SJSA1 (cell line): Measurements from ENCODE around the gene PITPNM3. TPM values are rescaled to one million over a fixed set of nuclear protein-coding genes. Genes with fewer than 3 reads are reported as not detected.

Experiments used
- DNase-seq, 2 experiments: peaks; one replicate each; pipeline ENCODE4 v3.0.0-alpha.2; 2015 to 2020; ENCODE audit warnings: low spot score in 2 of 2, low read depth in 1 of 2
- H3K27ac ChIP-seq: fragments of 250-450 bp; sonication (Bioruptor Pico); 2 replicates; pipeline ENCODE4 v1.5.1; 2020; ENCODE audit warnings: mild to moderate bottlenecking, moderate library complexity
- H3K27me3 ChIP-seq: fragments of 250-450 bp; sonication (Bioruptor Pico); replicated peaks from 2 replicates; pipeline ENCODE4 v1.5.1; 2020; ENCODE audit warnings: mild to moderate bottlenecking, moderate library complexity
- H3K36me3 ChIP-seq: fragments of 250-450 bp; sonication (Bioruptor Pico); 2 replicates; pipeline ENCODE4 v1.5.1; 2020; ENCODE audit warnings: mild to moderate bottlenecking
- H3K4me1 ChIP-seq: fragments of 250-450 bp; sonication (Bioruptor Pico); replicated peaks from 2 replicates; pipeline ENCODE4 v1.6.1; 2021; ENCODE audit warnings: mild to moderate bottlenecking
- H3K4me3 ChIP-seq: fragments of 250-450 bp; sonication (Bioruptor Pico); 2 replicates; pipeline ENCODE4 v1.5.1; 2020; ENCODE audit warnings: mild to moderate bottlenecking
- H3K9me3 ChIP-seq: fragments of 250-450 bp; sonication (Bioruptor Pico); replicated peaks from 2 replicates; pipeline ENCODE4 v1.5.1; 2020; ENCODE audit warnings: mild to moderate bottlenecking
- total RNA-seq: library from RNA; depleted of rRNA; stranded (reverse); fragments of >200 nt; shearing (Covaris generic); gene quantifications from 2 replicates; pipeline ENCODE4 v1.2.3, GENCODE V29; 2014

PITPNM3 gene
- total RNA-seq, 1 experiment from 2014 or later, result 8.6 TPM

DNA sequence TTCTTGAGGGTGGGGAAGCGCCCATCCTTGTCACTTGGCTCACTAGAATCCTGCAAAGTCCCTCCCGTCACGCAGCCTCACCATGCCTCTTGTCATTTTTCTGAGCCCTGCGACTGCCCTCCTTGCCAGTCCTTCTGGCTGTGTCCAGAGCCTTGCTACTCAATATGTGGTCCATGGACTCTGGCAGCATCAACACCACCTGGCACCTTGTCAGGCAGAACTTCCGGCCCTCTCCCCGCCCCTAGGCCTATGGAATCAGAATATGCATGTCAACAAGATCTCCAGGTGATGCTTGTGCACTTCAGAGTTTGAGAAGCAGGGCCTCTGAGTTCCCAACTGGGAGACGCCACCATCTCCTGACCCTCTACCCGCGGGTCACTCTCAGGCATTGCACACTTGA, 100.0 kb downstream of the PITPNM3 start:
- no peak for DNase-seq
- Histone ChIP-seq H3K27ac (no peak overlapping the region), H3K36me3 (peaks cover 10% of the 10 kb centered on the region), H3K27me3 (no peaks in the 10 kb centered on the region), H3K4me1 (peaks cover 13% of the 10 kb centered on the region), H3K9me3 (no peaks in the 10 kb centered on the region; the same call in 1 of the 2 replicates), H3K4me3 (no peak overlapping the region)

DNA sequence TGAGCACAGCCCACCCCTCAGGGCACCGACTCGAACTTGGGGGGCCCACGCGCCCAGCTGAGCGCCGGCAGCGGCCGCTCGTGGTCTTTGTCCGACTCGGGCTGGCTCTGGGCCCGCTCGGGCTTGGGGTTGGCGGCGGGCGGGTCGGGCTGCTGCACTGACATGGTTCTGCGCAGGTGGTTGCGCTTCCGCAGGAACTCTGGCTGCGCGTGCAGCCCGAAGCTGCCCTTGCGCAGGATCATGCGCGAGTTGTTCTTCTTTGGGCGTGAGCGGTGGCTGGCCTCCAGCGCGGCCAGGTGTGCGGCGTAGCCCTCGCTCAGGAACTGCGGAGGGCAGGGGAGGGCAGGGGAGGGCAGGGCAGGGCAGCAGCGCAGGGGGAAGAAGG, 101.0 kb downstream of the PITPNM3 start:
- DNase-seq, result no peak
- Histone ChIP-seq H3K4me3 (no peak overlapping the region), H3K9me3 (no peaks in the 10 kb centered on the region; the same call in 1 of the 2 replicates), H3K27me3 (no peaks in the 10 kb centered on the region), H3K36me3 (peaks cover 16% of the 10 kb centered on the region), H3K4me1 (peaks cover 13% of the 10 kb centered on the region), H3K27ac (no peak overlapping the region)

DNA sequence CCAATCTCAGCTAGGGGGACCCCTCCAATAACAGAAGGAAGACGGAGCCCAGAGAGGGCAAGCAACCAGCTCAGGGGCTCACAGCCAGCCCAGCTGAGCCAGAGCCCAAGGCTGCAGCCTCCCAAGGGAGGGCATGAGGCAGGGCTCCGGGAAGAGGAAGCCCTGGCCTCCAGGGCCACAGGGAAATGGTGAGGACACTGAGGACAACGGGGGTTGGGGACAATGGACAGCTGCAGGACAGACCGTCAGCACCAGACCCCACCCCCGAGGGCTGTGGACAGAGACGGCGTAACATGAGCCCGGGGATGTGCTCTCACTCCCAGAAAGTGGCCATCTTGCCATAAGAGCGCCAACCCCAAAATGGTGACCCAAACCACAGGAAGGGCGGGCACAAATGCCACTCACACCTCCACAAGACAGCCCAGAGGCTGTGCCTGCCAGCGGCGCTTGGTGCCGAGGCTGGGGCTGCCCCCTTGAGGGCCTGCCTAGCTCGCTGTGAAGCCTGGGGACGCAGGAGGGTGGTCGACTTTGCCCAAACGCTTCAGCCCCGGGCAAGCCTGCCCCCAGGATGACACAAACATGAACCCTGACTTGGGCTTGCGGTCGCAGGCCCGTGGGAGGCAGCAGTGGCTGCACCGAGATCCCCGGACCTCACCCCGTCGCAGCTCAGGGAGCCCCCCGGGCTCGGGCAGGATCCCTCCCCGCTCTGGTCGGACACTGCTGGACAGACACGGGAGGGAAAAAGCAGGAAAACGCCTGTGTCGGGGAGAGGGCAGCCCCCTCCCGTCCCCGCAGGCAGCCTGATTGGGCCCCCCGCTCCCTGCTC, 101.6 kb downstream of the PITPNM3 start:
- H3K4me1 ChIP-seq, result peaks cover 13% of the 10 kb centered on the region
- H3K36me3 ChIP-seq, result peaks cover 22% of the 10 kb centered on the region
- no peaks in the 10 kb centered on the region for H3K9me3 ChIP-seq
- H3K27ac ChIP-seq, result no peak overlapping the region
- no peak overlapping the region for H3K4me3 ChIP-seq
- H3K27me3 ChIP-seq, result no peaks in the 10 kb centered on the region
- DNase-seq, result no peak

GRCh38 chr17:6453279-6454024, 102.9 kb downstream of the PITPNM3 start:
- no peak for DNase-seq
- peaks cover 34% of the 10 kb centered on the region for H3K36me3 ChIP-seq
- peaks cover 13% of the 10 kb centered on the region for H3K4me1 ChIP-seq
- no peaks in the 10 kb centered on the region for H3K9me3 ChIP-seq
- no peaks in the 10 kb centered on the region for H3K27me3 ChIP-seq
- no peak overlapping the region for H3K27ac ChIP-seq
- H3K4me3 ChIP-seq, result no peak overlapping the region

- Histone ChIP-seq H3K9me3 (no peaks in the 10 kb centered on the region), H3K4me3 (no peak overlapping the region), H3K36me3 (peaks cover 40% of the 10 kb centered on the region), H3K4me1 (peaks cover 12% of the 10 kb centered on the region), H3K27ac (no peak overlapping the region), H3K27me3 (no peaks in the 10 kb centered on the region)
- DNase-seq, result no peak
These were observed 103.7 kb downstream of the PITPNM3 start for GRCh38 chr17:6452471-6453266.

DNA sequence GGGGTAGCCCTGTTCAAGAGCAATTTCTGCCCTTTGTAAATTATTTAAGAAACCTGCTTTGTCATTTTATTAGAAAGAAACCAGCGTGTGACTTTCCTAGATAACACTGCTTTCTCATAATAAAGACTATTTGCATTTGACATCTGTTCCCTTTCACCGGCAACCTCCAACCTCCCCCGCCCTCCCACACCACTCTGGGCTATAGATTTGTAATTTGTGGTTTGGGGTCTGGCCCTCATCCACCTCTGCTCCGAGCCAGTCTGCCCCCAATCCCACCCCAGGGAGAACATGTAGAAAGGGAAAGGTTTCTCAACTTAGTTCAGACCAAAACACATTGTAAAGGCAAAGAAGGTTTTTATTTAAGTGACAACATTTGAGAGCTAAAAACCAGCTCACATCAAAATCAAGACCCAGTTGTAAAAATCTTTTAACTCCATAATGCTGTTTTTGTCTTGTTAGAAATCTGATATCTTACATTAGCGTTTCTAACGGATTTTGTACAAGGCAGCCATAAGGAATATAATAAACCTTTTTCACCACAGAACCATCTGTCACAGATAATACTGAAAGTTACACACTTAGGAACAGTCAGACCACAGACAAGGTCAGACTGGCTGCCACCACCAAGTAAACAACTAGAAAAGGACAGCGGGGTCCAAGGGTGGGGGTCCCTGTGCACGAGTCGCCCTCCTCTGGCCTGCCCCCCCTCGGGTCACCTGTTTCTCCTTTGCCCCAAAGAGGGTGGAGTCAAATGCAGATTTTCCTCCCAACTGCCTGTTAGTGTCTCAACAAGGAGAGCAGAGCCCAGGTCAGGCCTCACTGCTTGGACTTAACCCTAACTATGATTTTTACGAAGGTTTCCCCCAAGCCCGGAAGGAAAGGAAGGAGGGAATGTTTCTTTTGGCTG, 105.2 kb downstream of the PITPNM3 start:
- H3K27me3 ChIP-seq, result no peaks in the 10 kb centered on the region
- peaks cover 55% of the 10 kb centered on the region for H3K36me3 ChIP-seq
- DNase-seq, result no peak
- H3K27ac ChIP-seq, result no peak overlapping the region
- no peaks in the 10 kb centered on the region; the same call in 1 of the 2 replicates for H3K4me1 ChIP-seq
- H3K4me3 ChIP-seq, result no peak overlapping the region
- no peaks in the 10 kb centered on the region for H3K9me3 ChIP-seq

GRCh38 chr17:6449307-6449706, 107.0 kb downstream of the PITPNM3 start:
- H3K4me3 ChIP-seq, result no peak overlapping the region
- no peaks in the 10 kb centered on the region for H3K27me3 ChIP-seq
- H3K4me1 ChIP-seq, result peaks cover 12% of the 10 kb centered on the region
- H3K9me3 ChIP-seq, result no peaks in the 10 kb centered on the region
- DNase-seq, result no peak
- H3K27ac ChIP-seq, result no peak overlapping the region
- peaks cover 74% of the 10 kb centered on the region for H3K36me3 ChIP-seq

- DNase-seq, result peak in 1 of 2 experiments; percentile 15
- no peaks in the 10 kb centered on the region for H3K9me3 ChIP-seq
- peaks cover 74% of the 10 kb centered on the region for H3K36me3 ChIP-seq
- H3K4me3 ChIP-seq, result no peak overlapping the region
- H3K27ac ChIP-seq, result no peak overlapping the region
- no peaks in the 10 kb centered on the region for H3K27me3 ChIP-seq
- H3K4me1 ChIP-seq, result peaks cover 12% of the 10 kb centered on the region
These were observed 107.9 kb downstream of the PITPNM3 start for GRCh38 chr17:6448473-6448872.

- peaks cover 16% of the 10 kb centered on the region for H3K4me1 ChIP-seq
- H3K27ac ChIP-seq, result no peak overlapping the region
- H3K9me3 ChIP-seq, result no peaks in the 10 kb centered on the region
- DNase-seq, result peak in 1 of 2 experiments; percentile 35
- H3K4me3 ChIP-seq, result no peak overlapping the region
- peaks cover 71% of the 10 kb centered on the region for H3K36me3 ChIP-seq
- no peaks in the 10 kb centered on the region for H3K27me3 ChIP-seq
These were observed 109.7 kb downstream of the PITPNM3 start for GRCh38 chr17:6446516-6447100.

- Histone ChIP-seq H3K9me3 (no peaks in the 10 kb centered on the region), H3K27ac (peak overlapping the region; percentile 26)
These were observed 111.6 kb downstream of the PITPNM3 start for GRCh38 chr17:6444571-6445335.

GRCh38 chr17:6443692-6444570, 112.4 kb downstream of the PITPNM3 start, which contains the start of gene PIMREG:
Gene PIMREG (plus strand): TSS chr17:6444455. CDS start chr17:6445111, 656 bp downstream.
- Histone ChIP-seq H3K27ac (peak within 1 kb of the TSS; percentile 86), H3K27me3 (no peaks in the 10 kb centered on the region), H3K4me3 (peak within 1 kb of the TSS; percentile 61), H3K4me1 (peaks cover 16% of the 10 kb centered on the region), H3K36me3 (peaks cover 45% of the 10 kb centered on the region), H3K9me3 (no peaks in the 10 kb centered on the region)
- DNase-seq, result peak; percentile 94 to 97

More at GRCh38 chr17:6444571-6445335, 111.6 kb downstream of the PITPNM3 start:
- DNase-seq, result peak in 1 of 2 experiments; percentile 29
- Histone ChIP-seq H3K36me3 (peaks cover 53% of the 10 kb centered on the region), H3K4me1 (peaks cover 16% of the 10 kb centered on the region), H3K4me3 (peak overlapping the region; percentile 61), H3K27me3 (no peaks in the 10 kb centered on the region)
